MV-4-11 (cell line): Measurements from ENCODE around the gene MS4A8.
A peak's percentile ranks its signal among the peaks of the same experiment; 100 is the strongest.

ENCODE experiments used
- DNase-seq: peaks from one replicate; lab custom pipeline; 2025; lab: John Stamatoyannopoulos, UW

Gene MS4A8

DNA sequence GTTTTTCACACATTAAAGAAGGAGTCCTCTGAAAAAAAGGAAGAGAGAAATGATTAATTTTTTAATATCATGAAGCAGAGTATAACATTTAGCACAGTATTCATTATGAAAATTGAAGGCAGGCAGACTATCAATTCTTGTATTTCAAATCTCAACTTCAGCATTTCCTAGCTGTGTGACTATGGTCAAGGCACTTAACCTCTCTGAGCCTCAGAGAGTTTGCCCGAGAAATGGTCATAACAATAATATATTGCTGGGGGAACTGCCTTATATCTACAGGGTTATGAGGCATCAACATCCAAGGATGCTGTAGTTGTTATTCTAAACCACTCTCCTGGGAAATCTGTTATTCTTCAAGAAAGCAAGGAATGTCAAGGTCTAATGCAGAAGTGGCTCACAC lies 26.2 kb downstream of the MS4A8 start:
- DNase-seq, result no peak

GRCh38 chr11:60731586-60731985 lies 32.2 kb downstream of the MS4A8 start:
- DNase-seq, result no peak

GRCh38 chr11:60734279-60734678 lies 34.9 kb downstream of the MS4A8 start:
- DNase-seq, result no peak

DNA sequence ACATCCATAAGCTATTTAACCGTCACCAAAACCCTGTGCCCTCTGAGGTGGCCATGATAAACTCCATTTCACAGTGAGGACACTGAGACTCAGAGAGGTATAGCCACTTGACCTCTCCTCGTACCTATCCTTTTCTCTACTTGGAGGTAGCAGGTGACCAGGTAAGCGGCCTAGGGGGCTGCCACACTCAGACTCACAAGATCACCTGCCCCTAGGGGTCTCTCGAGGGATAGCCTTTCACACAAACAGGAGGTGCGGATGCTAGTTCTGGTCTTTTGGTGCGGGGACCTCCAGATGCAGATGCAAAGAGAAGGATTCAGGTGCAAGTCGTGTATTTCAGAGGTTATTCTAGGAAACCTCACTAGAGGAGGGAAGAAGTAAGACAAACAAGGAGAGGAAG lies 39.7 kb downstream of the MS4A8 start:
- no peak for DNase-seq

GRCh38 chr11:60740573-60740972 lies 41.2 kb downstream of the MS4A8 start:
- no peak for DNase-seq

DNA sequence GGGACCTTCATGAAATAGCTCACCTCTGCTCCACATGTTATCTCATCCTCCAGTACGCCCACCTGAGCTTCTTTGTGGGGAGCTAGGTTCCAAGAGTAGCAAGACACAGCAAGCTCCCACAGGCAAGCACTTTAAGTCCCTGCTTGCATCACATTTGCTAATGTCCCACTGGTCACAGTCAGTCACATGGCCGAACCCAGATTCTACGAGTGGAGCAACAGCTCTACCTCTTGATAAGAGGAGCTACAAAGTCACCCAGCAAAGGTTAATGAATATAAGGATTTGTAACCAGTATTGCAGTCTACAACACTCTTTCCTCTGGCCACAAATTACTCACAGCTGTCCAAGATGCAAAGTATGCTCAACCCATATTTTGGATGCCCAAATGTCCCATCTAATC lies 42.0 kb downstream of the MS4A8 start:
- no peak for DNase-seq

DNA sequence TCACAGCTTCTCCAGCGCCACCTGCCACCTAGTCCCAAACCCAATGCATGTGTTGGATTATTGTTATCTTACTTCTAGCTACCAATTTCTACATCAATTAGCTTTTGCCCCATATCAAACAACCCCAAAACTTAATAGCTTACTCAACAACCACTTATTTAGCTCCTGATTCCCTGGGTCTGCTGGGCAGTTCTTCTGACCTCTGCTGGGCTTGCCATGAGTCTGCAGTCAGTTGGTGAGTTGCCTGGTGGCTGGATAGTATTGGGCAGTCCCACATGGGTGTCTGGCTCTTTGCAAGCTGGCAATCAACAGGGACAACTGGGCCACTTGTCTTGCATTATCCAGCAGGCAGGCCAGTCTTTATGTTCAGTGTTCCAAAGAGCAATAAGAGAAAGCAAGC lies 43.6 kb downstream of the MS4A8 start:
- DNase-seq, result no peak

DNA sequence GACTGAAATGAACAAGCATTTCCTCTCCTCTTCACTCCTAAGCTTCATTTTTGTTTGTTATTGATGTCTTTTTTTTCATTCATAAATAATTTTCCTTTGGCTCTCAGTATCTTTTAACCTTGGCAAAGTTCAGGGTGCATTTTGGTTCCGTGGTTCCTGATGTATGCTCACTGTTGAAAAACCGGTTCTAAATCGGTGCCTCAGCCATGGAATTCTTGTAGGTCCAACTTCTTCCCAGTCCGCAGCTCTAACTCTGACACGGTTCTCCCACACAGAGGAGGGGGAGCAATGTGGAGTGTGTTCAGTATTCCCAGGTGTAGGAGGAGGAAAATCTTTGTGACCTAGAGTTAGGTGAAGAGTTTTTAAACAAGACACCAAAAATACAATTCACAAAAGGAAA lies 44.7 kb downstream of the MS4A8 start:
- DNase-seq, result no peak

GRCh38 chr11:60747359-60747873 lies 48.0 kb downstream of the MS4A8 start:
- no peak for DNase-seq

DNA sequence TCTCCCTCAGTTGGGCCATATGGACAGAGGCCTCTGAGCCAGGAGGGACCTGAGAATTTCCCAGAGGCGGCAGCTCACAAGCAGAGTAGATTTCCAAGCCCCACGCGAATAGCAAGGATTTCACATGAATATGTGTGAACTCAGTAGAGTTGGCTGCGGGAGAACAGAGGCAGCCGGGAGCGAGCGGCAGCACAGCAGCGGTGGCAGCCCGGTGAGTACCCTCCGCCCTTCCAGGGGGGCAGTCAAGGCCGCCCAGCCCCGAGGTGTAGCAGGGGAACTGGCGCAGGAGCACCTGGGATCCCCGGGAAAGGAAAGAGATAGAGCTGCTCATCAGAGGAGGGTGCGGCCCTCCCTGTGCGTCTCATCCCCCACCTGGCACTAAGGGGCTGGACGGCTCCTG lies 48.8 kb downstream of the MS4A8 start:
- DNase-seq, result no peak

- no peak for DNase-seq
These were observed 49.4 kb downstream of the MS4A8 start for GRCh38 chr11:60748821-60749220.

- no peak for DNase-seq
These were observed 51.5 kb downstream of the MS4A8 start for GRCh38 chr11:60750911-60751310.

- no peak for DNase-seq
These were observed 53.9 kb downstream of the MS4A8 start for GRCh38 chr11:60753309-60753708.

- no peak for DNase-seq
These were observed 55.5 kb downstream of the MS4A8 start for GRCh38 chr11:60754887-60755286.

GRCh38 chr11:60756307-60757032 lies 57.1 kb downstream of the MS4A8 start, which contains the start of gene MS4A15:
MS4A15 (plus strand) TSS chr11:60756867; CDS start chr11:60763734, 6,867 bp downstream.
- peak; percentile 61 for DNase-seq

- no peak for DNase-seq
These were observed 57.9 kb downstream of the MS4A8 start for GRCh38 chr11:60757231-60757800.

GRCh38 chr11:60758671-60759070 lies 59.3 kb downstream of the MS4A8 start:
- peak; percentile 41 for DNase-seq

DNA sequence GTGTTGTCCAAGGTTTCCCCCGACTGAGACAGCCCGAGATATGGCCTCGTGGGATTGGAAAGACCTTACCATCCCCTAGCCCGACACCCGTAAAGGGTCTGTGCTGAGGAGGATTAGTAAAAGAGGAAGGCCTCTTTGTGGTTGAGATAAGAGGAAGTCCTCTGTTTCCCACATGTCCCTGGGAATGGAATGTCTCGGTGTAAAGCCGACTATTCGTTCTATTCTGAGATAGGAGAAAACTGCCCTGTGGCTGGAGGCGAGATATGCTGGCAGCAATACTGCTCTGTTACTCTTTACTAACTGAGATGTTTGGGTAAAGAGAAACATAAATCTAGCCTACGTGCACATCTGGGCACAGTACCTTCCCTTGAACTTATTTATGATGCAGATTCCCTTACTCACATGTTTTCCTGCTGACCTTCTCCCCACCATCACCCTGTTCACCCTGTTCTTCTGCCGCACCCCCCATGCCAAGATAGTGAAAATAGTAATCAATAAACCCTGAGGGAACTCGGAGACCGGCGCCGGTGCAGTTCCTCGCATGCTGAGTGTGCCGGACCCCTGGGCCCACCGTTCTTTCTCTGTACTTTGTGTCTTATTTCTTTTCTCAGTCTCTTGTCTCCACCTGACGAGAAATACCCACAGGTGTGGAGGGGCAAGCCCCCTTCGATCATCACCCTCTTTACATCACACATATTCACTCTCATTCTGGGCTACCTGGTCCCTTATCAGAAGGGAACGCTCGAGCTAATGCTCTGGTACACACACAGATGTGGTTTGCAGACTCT lies 60.2 kb downstream of the MS4A8 start:
- peak; percentile 91 for DNase-seq

DNA sequence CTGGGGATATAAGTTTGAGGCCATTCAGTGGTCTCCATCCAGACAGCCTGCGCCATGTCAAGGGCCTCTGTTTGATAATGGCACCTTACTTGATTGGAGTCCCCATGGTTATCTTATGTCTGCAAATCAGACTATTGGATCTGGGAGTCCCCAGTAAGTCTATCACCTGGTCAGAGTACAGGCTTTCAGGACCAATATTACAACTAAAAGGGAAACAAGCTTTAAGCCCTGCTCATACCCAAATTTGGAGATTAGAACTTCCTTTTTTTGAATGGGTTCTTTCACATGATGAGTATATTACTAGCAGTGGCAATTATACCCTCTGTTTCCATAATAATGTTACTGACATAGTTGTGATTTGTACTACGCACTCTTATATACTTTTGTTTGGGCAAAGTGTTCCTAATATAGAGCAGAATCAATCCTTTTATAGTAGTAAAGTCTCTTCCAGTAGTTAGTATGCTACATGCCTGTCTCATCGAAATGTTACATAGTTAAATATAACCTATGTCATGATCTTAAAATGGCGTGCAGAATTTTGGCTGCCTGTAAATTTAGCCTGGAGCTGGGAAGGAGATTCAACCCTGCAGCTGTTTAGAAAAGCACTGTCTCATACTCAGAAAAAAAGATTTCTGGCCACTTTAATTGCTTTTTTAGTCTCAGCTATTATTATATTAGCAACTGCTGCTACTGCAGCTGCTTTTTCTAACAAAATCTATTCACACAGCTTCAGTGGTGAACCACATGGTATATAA lies 62.2 kb downstream of the MS4A8 start:
- DNase-seq, result peak; percentile 64

DNA sequence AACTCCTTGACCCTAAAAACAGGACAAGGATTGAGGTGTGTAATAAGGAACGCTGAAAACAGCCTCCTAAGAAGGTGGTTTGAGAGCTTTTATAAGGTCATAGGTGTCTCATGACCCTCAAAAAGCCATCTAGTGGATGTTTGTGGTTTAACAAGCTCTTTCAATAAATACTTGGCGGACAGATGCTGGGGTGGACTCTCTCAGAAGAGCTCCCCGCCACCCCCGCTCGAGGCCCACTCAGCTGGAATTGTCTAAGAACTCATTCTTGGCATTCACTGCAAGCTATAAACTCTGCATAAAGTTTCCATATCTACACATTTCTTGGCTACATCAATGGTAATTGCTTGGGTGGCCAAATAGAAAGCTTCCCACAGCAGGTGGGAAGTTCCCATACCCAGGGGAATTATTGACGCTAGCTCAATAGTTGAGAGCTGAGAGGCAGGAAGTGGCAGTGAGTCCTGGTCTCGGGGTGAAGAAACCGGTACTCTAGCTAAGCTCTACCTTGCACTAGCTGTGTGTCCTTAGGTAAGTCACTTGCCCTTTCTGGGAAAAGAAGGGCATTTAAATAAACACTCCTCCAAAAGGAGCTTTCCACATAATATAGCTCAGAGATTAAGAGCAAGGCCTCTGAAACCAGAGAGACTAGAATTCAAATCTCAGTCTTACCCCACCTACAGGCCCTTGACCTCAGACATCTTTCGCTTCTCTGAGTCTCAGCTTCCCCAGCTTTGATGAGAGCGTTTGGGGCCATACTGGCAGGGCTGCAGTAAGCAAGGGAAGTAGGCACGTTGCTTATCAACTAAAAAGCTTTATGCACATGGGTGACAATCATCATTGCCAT lies 63.7 kb downstream of the MS4A8 start:
- DNase-seq, result no peak

DNA sequence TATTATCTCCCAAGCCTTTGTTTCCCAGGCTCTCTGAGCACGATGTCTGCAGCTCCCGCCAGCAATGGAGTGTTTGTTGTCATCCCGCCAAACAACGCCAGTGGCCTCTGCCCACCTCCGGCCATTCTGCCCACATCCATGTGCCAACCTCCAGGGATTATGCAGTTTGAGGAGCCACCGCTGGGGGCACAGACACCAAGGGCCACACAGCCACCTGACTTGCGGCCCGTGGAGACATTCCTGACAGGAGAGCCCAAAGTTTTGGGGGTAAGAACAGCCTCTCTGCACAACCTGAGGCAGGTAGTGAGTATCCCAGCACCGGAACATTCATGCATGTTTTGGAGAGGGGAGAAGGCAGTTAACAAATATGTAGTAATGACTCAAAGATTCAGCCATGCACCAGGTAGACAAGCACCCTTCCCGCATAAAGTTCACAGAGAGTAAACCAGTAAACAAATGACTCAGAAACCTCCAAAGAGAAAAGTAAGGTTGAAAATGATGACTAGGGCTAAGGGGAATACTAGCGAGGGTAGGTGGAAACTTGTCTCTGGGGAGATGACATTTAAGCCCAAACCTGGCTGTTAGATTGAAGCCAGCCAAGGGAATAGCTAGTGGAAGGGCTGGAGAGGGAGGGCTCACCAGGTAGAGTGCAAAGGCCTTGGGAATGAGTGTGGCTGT lies 64.4 kb downstream of the MS4A8 start:
- no peak for DNase-seq
